ENCODE results near the gene KIRREL3.

The KIRREL3 gene

DNA sequence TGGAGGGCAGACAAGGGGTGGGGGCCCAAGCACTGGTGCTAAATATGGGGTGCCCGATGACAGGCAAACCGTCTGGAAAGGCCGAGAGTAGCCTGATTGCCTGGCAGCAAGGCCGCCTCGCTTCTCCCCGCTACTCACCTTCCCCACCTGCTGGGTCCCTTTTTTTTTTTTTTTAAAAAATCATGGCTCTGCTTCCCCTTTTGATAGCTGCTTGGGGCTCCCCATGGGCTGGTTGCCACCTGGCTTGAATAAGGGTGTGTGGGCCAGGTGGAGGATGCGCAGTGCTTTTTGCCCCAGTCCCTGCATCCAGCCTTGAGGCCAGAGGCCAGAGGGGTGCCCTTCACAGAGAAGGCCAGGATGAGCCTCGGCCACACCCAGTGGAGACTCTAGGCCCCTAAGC, 533.1 kb downstream of the KIRREL3 start:
- Histone ChIP-seq H3K36me3 (ENCODE audit: control insufficient read depth in 1 of 2, insufficient read depth in 2 of 2, low read length in 2 of 2) (no peaks in the 10 kb centered on the region), H3K9me3 (ENCODE audit: control insufficient read depth in 1 of 2, low read length in 2 of 2) (no peaks in the 10 kb centered on the region), H3K27ac (ENCODE audit: low read length) (no peak overlapping the region), H3K27me3 (ENCODE audit: low read depth, low read length) (no peaks in the 10 kb centered on the region), H3K4me3 (ENCODE audit: low read depth in 1 of 2, low read length in 2 of 2) (no peak overlapping the region), H3K4me1 (ENCODE audit: control insufficient read depth in 1 of 2, insufficient read depth in 2 of 2, low read length in 2 of 2) (peaks cover 0 to 9% of the 10 kb centered on the region in 2 donors)

DNA sequence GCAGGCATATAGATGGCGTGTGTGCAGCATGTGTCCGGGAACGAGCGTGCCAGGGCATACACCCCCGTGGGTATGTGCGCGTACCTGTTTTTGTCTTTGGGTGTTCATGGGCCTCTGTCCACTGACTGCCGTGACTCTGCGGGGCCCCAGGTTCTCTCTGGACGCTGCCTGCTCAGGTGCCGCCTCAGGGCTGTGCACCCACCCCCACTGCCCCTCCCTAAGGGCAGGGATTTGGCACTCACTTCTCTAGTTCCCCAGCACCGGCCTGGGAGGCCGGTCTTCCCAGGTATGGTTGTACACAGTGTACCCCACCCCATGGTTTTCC, 533.6 kb downstream of the KIRREL3 start:
- H3K4me1 ChIP-seq (ENCODE audit: control insufficient read depth in 1 of 2, insufficient read depth in 2 of 2, low read length in 2 of 2): peaks cover 0 to 9% of the 10 kb centered on the region in 2 donors
- no peaks in the 10 kb centered on the region for H3K9me3 ChIP-seq (ENCODE audit: control insufficient read depth in 1 of 2, low read length in 2 of 2)
- H3K27ac ChIP-seq (ENCODE audit: low read length): no peak overlapping the region
- H3K4me3 ChIP-seq (ENCODE audit: low read depth in 1 of 2, low read length in 2 of 2): no peak overlapping the region
- no peaks in the 10 kb centered on the region for H3K27me3 ChIP-seq (ENCODE audit: low read depth, low read length)
- H3K36me3 ChIP-seq (ENCODE audit: control insufficient read depth in 1 of 2, insufficient read depth in 2 of 2, low read length in 2 of 2): no peaks in the 10 kb centered on the region

DNA sequence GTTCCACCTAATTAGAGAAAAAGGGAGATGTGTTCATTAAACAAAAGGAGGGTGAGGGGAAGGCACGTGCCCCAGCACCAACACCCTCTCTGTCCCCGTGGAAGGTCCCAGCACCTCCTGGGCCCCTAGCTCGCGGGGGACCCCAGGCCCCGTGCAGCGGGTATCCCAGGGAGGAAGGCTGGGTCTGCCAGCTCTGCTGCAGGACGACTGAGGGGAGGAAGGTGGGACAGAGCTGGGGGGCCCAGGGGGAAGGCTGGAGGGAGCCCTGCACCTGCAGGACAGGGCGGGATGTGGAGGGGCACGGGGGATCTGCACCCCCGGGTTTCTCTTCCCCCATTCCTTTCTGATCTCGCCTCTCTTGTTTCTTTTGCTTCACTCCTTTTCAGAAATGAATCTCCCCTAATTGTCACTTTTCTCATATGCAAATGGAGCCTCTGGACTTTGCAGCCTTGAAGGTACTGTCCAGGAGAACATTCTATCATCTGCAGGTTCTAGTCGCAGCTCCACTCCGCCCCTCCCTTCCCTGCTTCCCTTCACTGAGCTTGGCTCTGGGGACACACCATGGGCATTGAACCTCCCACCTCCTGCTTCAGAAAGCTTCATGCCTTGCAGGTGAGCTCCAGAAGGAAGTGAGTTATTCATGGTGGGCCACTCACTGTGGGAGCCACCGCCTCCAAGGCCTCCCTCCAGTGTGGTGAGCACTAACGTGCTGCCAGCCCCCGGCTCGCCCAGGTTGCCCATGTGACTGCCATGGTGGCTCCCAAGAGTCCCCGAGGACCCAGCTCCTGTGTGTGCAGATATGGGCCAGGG, 534.1 kb downstream of the KIRREL3 start:
- Histone ChIP-seq H3K36me3 (ENCODE audit: control insufficient read depth in 1 of 2, insufficient read depth in 2 of 2, low read length in 2 of 2) (no peaks in the 10 kb centered on the region), H3K4me3 (ENCODE audit: low read depth in 1 of 2, low read length in 2 of 2) (no peak overlapping the region), H3K27me3 (ENCODE audit: low read depth, low read length) (no peaks in the 10 kb centered on the region), H3K4me1 (ENCODE audit: control insufficient read depth in 1 of 2, insufficient read depth in 2 of 2, low read length in 2 of 2) (peaks cover 0 to 9% of the 10 kb centered on the region in 2 donors), H3K9me3 (ENCODE audit: control insufficient read depth in 1 of 2, low read length in 2 of 2) (no peaks in the 10 kb centered on the region), H3K27ac (ENCODE audit: low read length) (no peak overlapping the region)

DNA sequence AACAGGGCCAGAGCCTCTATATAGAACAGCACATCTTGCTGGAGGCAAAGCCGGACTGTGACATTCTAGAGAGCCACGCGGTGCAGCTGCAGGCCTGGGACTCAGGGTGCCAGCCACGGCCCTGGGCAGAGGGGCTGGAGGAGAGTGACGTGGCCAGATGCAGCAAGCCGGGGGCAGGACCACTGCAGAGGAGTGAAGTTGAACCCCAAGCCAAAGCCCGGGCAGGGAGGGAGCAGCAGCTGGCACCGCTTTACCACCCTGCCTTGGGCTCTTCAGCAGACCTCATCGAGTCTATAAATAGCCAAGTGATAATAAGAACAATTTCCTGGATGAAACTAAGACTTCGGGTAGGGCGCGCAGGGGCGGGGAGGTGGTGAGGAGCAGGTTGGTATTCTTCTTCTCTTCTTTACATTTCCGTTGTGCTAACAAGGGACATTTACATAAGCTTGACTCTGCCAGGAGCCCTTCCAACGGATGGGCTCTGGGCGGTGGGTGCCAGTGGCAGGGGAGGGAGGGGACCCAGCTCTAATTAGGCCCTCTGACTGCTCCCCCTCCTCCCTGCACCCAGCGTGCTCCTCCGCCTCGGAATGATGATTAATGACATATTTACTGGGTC, 534.9 kb downstream of the KIRREL3 start:
- H3K27me3 ChIP-seq (ENCODE audit: low read depth, low read length): no peaks in the 10 kb centered on the region
- H3K9me3 ChIP-seq (ENCODE audit: control insufficient read depth in 1 of 2, low read length in 2 of 2): no peaks in the 10 kb centered on the region
- H3K4me1 ChIP-seq (ENCODE audit: control insufficient read depth in 1 of 2, insufficient read depth in 2 of 2, low read length in 2 of 2): peaks cover 0 to 9% of the 10 kb centered on the region in 2 donors
- no peak overlapping the region for H3K4me3 ChIP-seq (ENCODE audit: low read depth in 1 of 2, low read length in 2 of 2)
- no peak overlapping the region for H3K27ac ChIP-seq (ENCODE audit: low read length)
- H3K36me3 ChIP-seq (ENCODE audit: control insufficient read depth in 1 of 2, insufficient read depth in 2 of 2, low read length in 2 of 2): no peaks in the 10 kb centered on the region

DNA sequence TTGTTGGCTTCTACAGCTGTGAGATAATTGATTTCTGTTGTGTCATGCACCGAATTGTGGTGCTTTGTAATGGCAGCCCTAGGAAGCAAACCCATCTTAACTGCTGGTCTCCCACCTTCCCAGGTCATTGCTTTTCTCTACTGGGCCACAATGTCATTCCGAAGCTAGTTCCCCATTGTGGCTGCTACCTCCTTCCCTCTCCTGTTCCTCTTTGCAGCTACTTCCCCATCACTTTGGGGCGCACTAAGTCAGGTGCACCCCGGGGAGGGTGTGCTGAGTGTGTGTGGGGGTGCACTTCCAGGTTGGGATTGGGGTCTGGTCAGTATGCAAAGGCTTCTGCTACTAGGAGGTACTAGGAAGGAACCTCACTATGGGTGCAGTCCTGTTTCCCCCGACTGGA, 535.8 kb downstream of the KIRREL3 start:
- Histone ChIP-seq H3K9me3 (ENCODE audit: control insufficient read depth in 1 of 2, low read length in 2 of 2) (no peaks in the 10 kb centered on the region), H3K27ac (ENCODE audit: low read length) (no peak overlapping the region), H3K4me1 (ENCODE audit: control insufficient read depth in 1 of 2, insufficient read depth in 2 of 2, low read length in 2 of 2) (peaks cover 0 to 9% of the 10 kb centered on the region in 2 donors), H3K36me3 (ENCODE audit: control insufficient read depth in 1 of 2, insufficient read depth in 2 of 2, low read length in 2 of 2) (no peaks in the 10 kb centered on the region), H3K27me3 (ENCODE audit: low read depth, low read length) (no peaks in the 10 kb centered on the region), H3K4me3 (ENCODE audit: low read depth in 1 of 2, low read length in 2 of 2) (no peak overlapping the region)

DNA sequence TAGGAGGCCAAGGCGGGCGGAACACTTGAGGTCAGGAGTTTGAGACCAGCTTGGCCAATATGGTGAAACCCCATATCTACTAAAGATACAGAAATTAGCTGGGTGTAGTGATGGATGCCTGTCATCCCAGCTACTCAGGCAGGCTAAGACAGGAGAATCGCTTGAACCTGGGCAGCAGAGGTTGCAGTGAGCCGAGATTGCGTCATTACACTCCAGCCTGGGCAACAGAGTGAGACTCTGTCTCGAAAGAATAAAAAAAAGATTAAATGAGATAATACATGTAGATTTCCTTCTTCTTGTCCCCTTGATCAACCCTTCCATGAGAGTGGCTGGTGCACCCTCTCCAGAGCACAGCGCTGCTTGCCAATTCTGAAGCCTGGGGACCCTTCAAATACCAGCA, 538.1 kb downstream of the KIRREL3 start:
- H3K9me3 ChIP-seq (ENCODE audit: control insufficient read depth in 1 of 2, low read length in 2 of 2): no peaks in the 10 kb centered on the region
- H3K36me3 ChIP-seq (ENCODE audit: control insufficient read depth in 1 of 2, insufficient read depth in 2 of 2, low read length in 2 of 2): no peaks in the 10 kb centered on the region
- H3K4me3 ChIP-seq (ENCODE audit: low read depth in 1 of 2, low read length in 2 of 2): no peak overlapping the region
- H3K4me1 ChIP-seq (ENCODE audit: control insufficient read depth in 1 of 2, insufficient read depth in 2 of 2, low read length in 2 of 2): peaks cover 0 to 9% of the 10 kb centered on the region in 2 donors
- no peak overlapping the region for H3K27ac ChIP-seq (ENCODE audit: low read length)
- H3K27me3 ChIP-seq (ENCODE audit: low read depth, low read length): no peaks in the 10 kb centered on the region

DNA sequence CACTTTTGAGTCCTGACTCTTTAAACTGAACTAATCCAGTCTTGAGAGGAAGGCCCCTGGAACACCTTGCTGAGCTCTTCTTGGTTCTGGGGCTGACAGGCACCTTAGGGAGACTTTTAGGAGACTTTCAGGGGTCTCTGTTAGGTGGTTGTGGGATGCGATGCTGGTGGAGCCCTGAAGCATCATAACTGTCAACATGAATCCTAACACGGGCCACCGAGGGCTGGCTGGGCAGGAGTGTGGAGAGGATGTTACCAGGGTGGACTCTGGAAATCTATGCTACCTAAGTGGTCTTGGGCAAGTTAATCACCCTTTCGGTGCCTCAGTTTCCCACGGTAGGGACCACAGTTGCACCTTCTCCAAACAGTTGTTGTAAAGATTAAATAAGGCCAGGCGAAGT, 538.6 kb downstream of the KIRREL3 start:
- peaks cover 0 to 9% of the 10 kb centered on the region in 2 donors for H3K4me1 ChIP-seq (ENCODE audit: control insufficient read depth in 1 of 2, insufficient read depth in 2 of 2, low read length in 2 of 2)
- H3K27me3 ChIP-seq (ENCODE audit: low read depth, low read length): no peaks in the 10 kb centered on the region
- H3K9me3 ChIP-seq (ENCODE audit: control insufficient read depth in 1 of 2, low read length in 2 of 2): no peaks in the 10 kb centered on the region
- no peak overlapping the region for H3K4me3 ChIP-seq (ENCODE audit: low read depth in 1 of 2, low read length in 2 of 2)
- no peak overlapping the region for H3K27ac ChIP-seq (ENCODE audit: low read length)
- no peaks in the 10 kb centered on the region for H3K36me3 ChIP-seq (ENCODE audit: control insufficient read depth in 1 of 2, insufficient read depth in 2 of 2, low read length in 2 of 2)

DNA sequence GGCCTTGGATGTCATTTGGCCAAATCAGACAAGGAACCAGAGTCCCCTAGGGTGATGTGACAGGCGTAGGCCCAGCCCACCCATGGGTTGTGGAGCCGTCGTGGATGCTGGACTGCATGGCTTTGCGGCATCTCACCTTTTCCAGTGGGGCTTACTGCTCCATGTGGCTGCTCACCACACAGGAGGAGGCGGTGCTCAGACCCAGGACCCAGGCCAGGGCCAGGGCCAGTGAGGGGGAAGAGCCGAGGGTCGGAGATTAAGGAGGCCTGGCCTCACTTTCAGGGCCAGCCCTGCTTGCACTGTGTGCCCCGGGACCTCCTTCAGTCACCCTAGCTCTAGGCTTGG, 539.5 kb downstream of the KIRREL3 start:
- H3K27me3 ChIP-seq (ENCODE audit: low read depth, low read length): no peaks in the 10 kb centered on the region
- H3K36me3 ChIP-seq (ENCODE audit: control insufficient read depth in 1 of 2, insufficient read depth in 2 of 2, low read length in 2 of 2): no peaks in the 10 kb centered on the region
- H3K9me3 ChIP-seq (ENCODE audit: control insufficient read depth in 1 of 2, low read length in 2 of 2): no peaks in the 10 kb centered on the region
- peaks cover 0 to 9% of the 10 kb centered on the region in 2 donors for H3K4me1 ChIP-seq (ENCODE audit: control insufficient read depth in 1 of 2, insufficient read depth in 2 of 2, low read length in 2 of 2)
- H3K4me3 ChIP-seq (ENCODE audit: low read depth in 1 of 2, low read length in 2 of 2): no peak overlapping the region
- H3K27ac ChIP-seq (ENCODE audit: low read length): no peak overlapping the region

DNA sequence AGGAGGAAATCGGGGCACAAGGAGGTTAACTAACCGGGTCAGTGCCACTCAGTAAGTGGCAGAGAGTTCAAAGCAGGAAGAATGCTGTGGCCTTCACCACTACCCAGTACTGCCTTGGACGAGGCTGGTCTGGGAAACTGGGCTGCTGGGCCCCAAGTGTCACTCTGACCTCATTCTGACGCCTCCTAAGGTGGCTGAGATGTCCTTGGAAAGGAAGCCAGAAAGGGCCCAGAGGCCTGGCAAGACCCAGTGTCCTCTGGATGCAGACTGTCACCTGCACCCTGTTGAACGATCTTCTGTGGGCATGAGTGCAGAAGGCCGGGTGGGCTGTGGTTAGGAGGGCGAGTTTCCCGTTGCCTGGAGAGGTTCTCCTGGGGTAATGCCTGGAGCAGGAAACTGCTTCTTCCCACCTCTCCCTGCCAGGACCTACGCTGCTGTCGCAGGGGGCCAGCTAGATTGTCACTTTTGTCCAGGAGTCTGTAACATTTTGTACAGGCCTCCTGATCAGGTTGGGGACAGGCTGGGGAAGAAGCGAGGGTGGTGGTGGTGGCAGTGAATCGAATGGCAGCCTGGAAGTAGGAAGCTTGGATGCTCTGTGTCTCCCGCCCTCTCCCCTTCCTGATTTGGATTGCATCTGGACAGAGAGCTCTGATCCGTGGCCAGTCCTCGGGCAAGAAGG, 540.0 kb downstream of the KIRREL3 start:
- Histone ChIP-seq H3K4me3 (ENCODE audit: low read depth in 1 of 2, low read length in 2 of 2) (no peak overlapping the region), H3K27me3 (ENCODE audit: low read depth, low read length) (no peaks in the 10 kb centered on the region), H3K36me3 (ENCODE audit: control insufficient read depth in 1 of 2, insufficient read depth in 2 of 2, low read length in 2 of 2) (no peaks in the 10 kb centered on the region), H3K27ac (ENCODE audit: low read length) (no peak overlapping the region), H3K9me3 (ENCODE audit: control insufficient read depth in 1 of 2, low read length in 2 of 2) (no peaks in the 10 kb centered on the region), H3K4me1 (ENCODE audit: control insufficient read depth in 1 of 2, insufficient read depth in 2 of 2, low read length in 2 of 2) (peaks cover 0 to 4% of the 10 kb centered on the region in 2 donors)

DNA sequence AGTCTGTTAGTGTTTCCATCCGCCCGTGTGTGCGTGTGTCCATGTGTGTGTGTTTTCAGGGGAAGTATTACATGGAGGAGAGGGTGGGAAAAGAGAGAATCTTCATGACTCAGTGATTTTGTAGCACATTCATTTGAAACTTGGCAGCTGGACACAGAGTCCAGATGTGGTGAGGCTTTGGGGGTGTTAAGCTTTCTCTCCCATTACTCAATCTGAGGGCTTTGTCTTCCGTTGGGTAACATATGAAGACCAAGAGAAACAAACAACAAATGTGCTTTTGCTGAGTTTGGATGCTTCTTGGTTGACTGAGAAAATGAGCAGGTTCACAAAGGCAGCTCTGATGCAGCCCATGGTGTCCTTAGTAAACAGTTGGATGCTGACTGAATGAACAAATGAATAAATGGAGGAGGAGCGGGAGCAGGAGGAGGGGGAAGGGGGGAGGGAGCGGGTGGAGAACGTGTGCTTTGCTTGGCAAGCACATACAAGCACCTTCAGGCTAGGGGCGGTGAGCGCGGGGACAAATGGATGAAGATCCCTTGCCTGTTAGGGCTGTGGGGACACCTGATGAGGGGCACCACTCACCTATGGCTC, 540.8 kb downstream of the KIRREL3 start:
- Histone ChIP-seq H3K4me1 (ENCODE audit: control insufficient read depth in 1 of 2, insufficient read depth in 2 of 2, low read length in 2 of 2) (no peaks in the 10 kb centered on the region), H3K27me3 (ENCODE audit: low read depth, low read length) (no peaks in the 10 kb centered on the region), H3K4me3 (ENCODE audit: low read depth in 1 of 2, low read length in 2 of 2) (no peak overlapping the region), H3K27ac (ENCODE audit: low read length) (no peak overlapping the region), H3K36me3 (ENCODE audit: control insufficient read depth in 1 of 2, insufficient read depth in 2 of 2, low read length in 2 of 2) (no peaks in the 10 kb centered on the region), H3K9me3 (ENCODE audit: control insufficient read depth in 1 of 2, low read length in 2 of 2) (no peaks in the 10 kb centered on the region)

DNA sequence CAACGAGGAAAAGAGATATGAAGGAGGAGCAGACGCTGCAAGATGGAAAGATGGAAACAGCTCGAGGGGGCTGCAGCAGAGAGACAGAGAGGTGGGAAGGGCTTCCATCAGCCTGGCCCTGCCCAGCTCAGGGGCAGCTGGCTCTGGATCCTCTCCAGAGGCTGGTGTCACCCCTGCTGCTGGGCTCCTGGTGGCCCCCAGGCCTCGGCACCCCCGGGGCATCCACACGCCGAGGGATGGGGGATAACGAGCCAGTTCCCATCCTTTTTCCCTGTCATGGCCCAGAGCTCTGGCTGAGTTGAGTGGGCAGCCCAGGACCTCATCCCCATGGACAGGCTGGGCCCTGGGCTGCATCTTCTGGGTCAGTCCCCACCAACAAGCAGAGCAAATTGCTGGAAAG, 542.8 kb downstream of the KIRREL3 start:
- no peaks in the 10 kb centered on the region for H3K9me3 ChIP-seq (ENCODE audit: control insufficient read depth in 1 of 2, low read length in 2 of 2)
- H3K4me3 ChIP-seq (ENCODE audit: low read depth in 1 of 2, low read length in 2 of 2): no peak overlapping the region
- H3K36me3 ChIP-seq (ENCODE audit: control insufficient read depth in 1 of 2, insufficient read depth in 2 of 2, low read length in 2 of 2): no peaks in the 10 kb centered on the region
- no peaks in the 10 kb centered on the region for H3K4me1 ChIP-seq (ENCODE audit: control insufficient read depth in 1 of 2, insufficient read depth in 2 of 2, low read length in 2 of 2)
- H3K27ac ChIP-seq (ENCODE audit: low read length): no peak overlapping the region
- no peaks in the 10 kb centered on the region for H3K27me3 ChIP-seq (ENCODE audit: low read depth, low read length)

All from muscle layer of duodenum (tissue), 2 donors.